SK-N-SH (cell line): Measurements from ENCODE around the gene SPEM1. TPM values are rescaled to one million over a fixed set of nuclear protein-coding genes. Genes with fewer than 3 reads are reported as not detected.

Experiments used
- CTCF ChIA-PET: fragments of 300-600, 350-600 bp; formaldehyde crosslinking; extraction: SDS; loops from one replicate; lab custom pipeline; 2021; lab: Yijun Ruan, JAX
- POLR2A ChIA-PET: fragments of 350-600 bp; sonication (Branson Sonifier 250); formaldehyde crosslinking; extraction: SDS; loops from one replicate; lab custom pipeline; 2020; ENCODE audit warnings: antibody characterized with exemption, inconsistent platforms; lab: Yijun Ruan, JAX
- DNase-seq: peaks from one replicate; pipeline ENCODE4 v3.0.0; 2012
- H2AFZ ChIP-seq: fragments of 200-600 bp; sonication (generic); 2 replicates; pipeline ENCODE4 v1.8.1; 2016; ENCODE audit warnings: antibody characterized with exemption, mild to moderate bottlenecking, low read depth
- H3F3A ChIP-seq: fragments of 200-600 bp; sonication (generic); replicated peaks from 2 replicates; pipeline ENCODE3; 2016; ENCODE audit warnings: antibody characterized with exemption, mild to moderate bottlenecking; ENCODE audit not compliant: insufficient read depth
- H3K27ac ChIP-seq, 2 experiments: fragments of 200-500 bp in 1 of 2; fragments of 200-600 bp in 1 of 2; sonication (Bioruptor generic) in 1 of 2; sonication (generic), shearing (Covaris generic) in 1 of 2; 2 replicates each; pipeline versions ENCODE4 v1.5.1 to v1.6.1; 2014 to 2016; ENCODE audit warnings: low read depth in 2 of 2, inconsistent platforms in 1 of 2, low read length in 1 of 2, mild to moderate bottlenecking in 1 of 2, mixed read lengths in 1 of 2
- H3K27me3 ChIP-seq: fragments of 200-600 bp; sonication (generic), shearing (Covaris generic); 2 replicates; pipeline ENCODE4 v1.6.1; 2016; ENCODE audit warnings: mixed run types; ENCODE audit not compliant: insufficient read depth
- H3K36me3 ChIP-seq, 2 experiments: fragments of 200-500 bp in 1 of 2; fragments of 200-600 bp in 1 of 2; sonication (Bioruptor generic) in 1 of 2; sonication (generic) in 1 of 2; replicated peaks in 1 of 2; 2 replicates each; pipeline versions ENCODE3 to v1.5.1; 2014 to 2016; ENCODE audit warnings: low read length in 1 of 2, mild to moderate bottlenecking in 1 of 2; ENCODE audit not compliant: insufficient read depth in 2 of 2, control insufficient read depth in 1 of 2
- H3K4me1 ChIP-seq, 2 experiments: fragments of 200-500 bp in 1 of 2; fragments of 200-600 bp in 1 of 2; sonication (Bioruptor generic) in 1 of 2; sonication (generic), shearing (Covaris generic) in 1 of 2; 2 replicates each; pipeline versions ENCODE4 v1.5.1 to v1.6.1; 2014 to 2016; ENCODE audit warnings: low read depth in 1 of 2, low read length in 1 of 2, mixed run types in 1 of 2; ENCODE audit not compliant: insufficient read depth in 2 of 2, control insufficient read depth in 1 of 2
- H3K4me2 ChIP-seq: fragments of 200-600 bp; sonication (generic), shearing (Covaris generic); 2 replicates; pipeline ENCODE4 v1.6.1; 2017; ENCODE audit warnings: mixed run types
- H3K4me3 ChIP-seq, 2 experiments: fragments of 200-500 bp in 1 of 2; fragments of 200-600 bp in 1 of 2; sonication (Bioruptor generic) in 1 of 2; sonication (generic), shearing (Covaris generic) in 1 of 2; 2 replicates each; pipeline versions ENCODE4 v1.5.1 to v1.8.1; 2014 to 2016; ENCODE audit warnings: low read depth in 2 of 2, inconsistent platforms in 1 of 2, low read length in 1 of 2, mild to moderate bottlenecking in 1 of 2, mixed read lengths in 1 of 2, moderate library complexity in 1 of 2
- H3K79me2 ChIP-seq: fragments of 200-600 bp; sonication (generic); 2 replicates; pipeline ENCODE4 v1.8.1; 2017; ENCODE audit warnings: mild to moderate bottlenecking; ENCODE audit not compliant: insufficient read depth
- H3K9ac ChIP-seq: fragments of 200-600 bp; sonication (generic); 2 replicates; pipeline ENCODE4 v1.6.1; 2017; ENCODE audit warnings: mixed run types
- H3K9me2 ChIP-seq: fragments of 200-600 bp; sonication (generic); 2 replicates; pipeline ENCODE4 v1.6.1; 2017; ENCODE audit warnings: mixed run types
- H3K9me3 ChIP-seq: fragments of 200-600 bp; sonication (generic); 2 replicates; pipeline ENCODE4 v1.6.1; 2017; ENCODE audit warnings: mixed run types, mild to moderate bottlenecking, moderate library complexity
- H4K20me1 ChIP-seq: fragments of 200-600 bp; sonication (generic); 2 replicates; pipeline ENCODE4 v1.6.1; 2017; ENCODE audit warnings: mild to moderate bottlenecking, mixed run types; ENCODE audit not compliant: insufficient read depth
- ELF1 ChIP-seq: IDR thresholded peaks from 2 replicates; pipeline ENCODE4 v1.4.0; 2012
- EP300 ChIP-seq, 2 experiments: IDR thresholded peaks; 2 replicates each; pipeline versions ENCODE4 v1.4.0 to v1.6.1; 2012; ENCODE audit warnings: borderline replicate concordance in 1 of 2, low read depth in 1 of 2, low read length in 1 of 2
- FOXJ3 ChIP-seq: sonication (generic); formaldehyde crosslinking; IDR thresholded peaks from 2 replicates; pipeline ENCODE4 v1.5.1; 2020; ENCODE audit warnings: mild to moderate bottlenecking, missing genetic modification reagents
- GABPA ChIP-seq: IDR thresholded peaks from 2 replicates; pipeline ENCODE4 v1.4.0; 2012; ENCODE audit warnings: low read depth, mild to moderate bottlenecking
- GATA2 ChIP-seq: sonication (generic); formaldehyde crosslinking; IDR thresholded peaks from 2 replicates; pipeline ENCODE4 v1.5.0; 2020; ENCODE audit warnings: mild to moderate bottlenecking, missing genetic modification reagents
- IRF3 ChIP-seq: fragments of 150-350 bp; IDR thresholded peaks from 2 replicates; pipeline ENCODE4 v1.6.1; 2016; ENCODE audit warnings: mild to moderate bottlenecking, low read depth, low read length
- MEF2A ChIP-seq: IDR thresholded peaks from 2 replicates; pipeline ENCODE4 v1.4.0; 2012; ENCODE audit warnings: low read depth, borderline replicate concordance
- MXI1 ChIP-seq: IDR thresholded peaks from 2 replicates; pipeline ENCODE4 v1.6.1; 2012; ENCODE audit warnings: mild to moderate bottlenecking, low read depth, low read length, improper control_type of control experiment
- RFX5 ChIP-seq: IDR thresholded peaks from 2 replicates; pipeline ENCODE4 v1.6.1; 2012; ENCODE audit warnings: mild to moderate bottlenecking, improper control_type of control experiment, low read length
- RXRA ChIP-seq: IDR thresholded peaks from 2 replicates; pipeline ENCODE4 v1.4.0; 2012; ENCODE audit warnings: low read depth, mild to moderate bottlenecking, borderline replicate concordance
- SIN3A ChIP-seq: IDR thresholded peaks from 2 replicates; pipeline ENCODE4 v1.6.1; 2012; ENCODE audit warnings: low read depth, mild to moderate bottlenecking, low read length, moderate library complexity, borderline replicate concordance
- TAF1 ChIP-seq: IDR thresholded peaks from 2 replicates; pipeline ENCODE4 v1.6.1; 2012; ENCODE audit warnings: low read depth, mild to moderate bottlenecking, low read length, moderate library complexity, borderline replicate concordance
- TCF12 ChIP-seq: IDR thresholded peaks from 2 replicates; pipeline ENCODE4 v1.4.0; 2012
- TEAD4 ChIP-seq: IDR thresholded peaks from 2 replicates; pipeline ENCODE4 v1.4.0; 2012; ENCODE audit warnings: mild to moderate bottlenecking, borderline replicate concordance; ENCODE audit not compliant: insufficient read depth
- ZBTB33 ChIP-seq: IDR thresholded peaks from 2 replicates; pipeline ENCODE4 v1.4.0; 2012; ENCODE audit warnings: low read depth, borderline replicate concordance
- WGBS: methylation state at CpG from one replicate; pipeline ENCODE4 v1.1.6; 2017; ENCODE audit warnings: low lambda C conversion rate; 5-methylcytosine and 5-hydroxymethylcytosine counted together
- polyA plus RNA-seq, 3 experiments: library from polyadenylated mRNA; depleted of rRNA; stranded (reverse); fragments of >200 nt; gene quantifications; 2 replicates each; pipeline ENCODE4 v1.2.3, GENCODE V29; 2012
- TF ChIP-seq, protein P1 (sequence below): IDR thresholded peaks from 2 replicates; pipeline ENCODE4 v1.4.0; 2012; ENCODE audit warnings: low read depth
- TF ChIP-seq, protein P2 (sequence below): IDR thresholded peaks from 2 replicates; pipeline ENCODE4 v1.6.1; 2012; ENCODE audit warnings: mild to moderate bottlenecking, low read depth, low read length, moderate library complexity

SPEM1 gene
- polyA plus RNA-seq, 1 of the 3 experiments (the other 2 are of a cell fraction), result not detected

- Histone ChIP-seq H3K9me3 (no peaks in the 10 kb centered on the region), H3K4me1 (peaks cover 4 to 12% of the 10 kb centered on the region in 2 experiments; a peak in 1 of 4 replicates), H3F3A (peaks cover 7% of the 10 kb centered on the region), H3K36me3 (peaks cover 4 to 26% of the 10 kb centered on the region in 2 experiments), H3K9ac (no peak overlapping the region), H3K79me2 (peaks cover 52% of the 10 kb centered on the region), H3K4me3 (no peak overlapping the region), H3K27me3 (no peaks in the 10 kb centered on the region), H3K9me2 (no peaks in the 10 kb centered on the region), H3K4me2 (no peak overlapping the region), H3K27ac (0 out of 4 replicates have a peak overlapping the region, but pooled peaks of 1 of the 2 experiments have one; percentile 22), H4K20me1 (0 out of 2 replicates have a peak, but pooled peaks cover 7% of the 10 kb centered on the region), H2AFZ (no peak overlapping the region)
- DNase-seq, result no peak
- CTCF ChIA-PET, result interaction anchor here (1.2 to 1.5 kb wide), 2 partner anchors 94 to 111 kb away, joined by 3 to 4 read pairs; no protein-coding TSS in a partner anchor
- POLR2A ChIA-PET, result no interaction called here
- WGBS, result 94% methylated on average over 9 of the region's 9 CpGs
- TF ChIP-seq RXRA (no peak), TEAD4 (no peak), SIN3A (no peak), MXI1 (no peak), EP300 (IDR thresholded peaks at IDR 0.05; ENCODE audit: borderline replicate concordance in 1 of 2, low read depth in 1 of 2, low read length in 1 of 2) (no peak), FOXJ3 (CRISPR knock-in tag) (no peak), ELF1 (no peak), ZBTB33 (no peak), GABPA (no peak), GATA2 (CRISPR knock-in tag) (no peak), RFX5 (no peak), MEF2A (no peak), TCF12 (no peak), TAF1 (no peak), IRF3 (no peak)
- TF ChIP-seq, protein P1, sequence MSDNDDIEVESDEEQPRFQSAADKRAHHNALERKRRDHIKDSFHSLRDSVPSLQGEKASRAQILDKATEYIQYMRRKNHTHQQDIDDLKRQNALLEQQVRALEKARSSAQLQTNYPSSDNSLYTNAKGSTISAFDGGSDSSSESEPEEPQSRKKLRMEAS, result no peak
- TF ChIP-seq, protein P2, sequence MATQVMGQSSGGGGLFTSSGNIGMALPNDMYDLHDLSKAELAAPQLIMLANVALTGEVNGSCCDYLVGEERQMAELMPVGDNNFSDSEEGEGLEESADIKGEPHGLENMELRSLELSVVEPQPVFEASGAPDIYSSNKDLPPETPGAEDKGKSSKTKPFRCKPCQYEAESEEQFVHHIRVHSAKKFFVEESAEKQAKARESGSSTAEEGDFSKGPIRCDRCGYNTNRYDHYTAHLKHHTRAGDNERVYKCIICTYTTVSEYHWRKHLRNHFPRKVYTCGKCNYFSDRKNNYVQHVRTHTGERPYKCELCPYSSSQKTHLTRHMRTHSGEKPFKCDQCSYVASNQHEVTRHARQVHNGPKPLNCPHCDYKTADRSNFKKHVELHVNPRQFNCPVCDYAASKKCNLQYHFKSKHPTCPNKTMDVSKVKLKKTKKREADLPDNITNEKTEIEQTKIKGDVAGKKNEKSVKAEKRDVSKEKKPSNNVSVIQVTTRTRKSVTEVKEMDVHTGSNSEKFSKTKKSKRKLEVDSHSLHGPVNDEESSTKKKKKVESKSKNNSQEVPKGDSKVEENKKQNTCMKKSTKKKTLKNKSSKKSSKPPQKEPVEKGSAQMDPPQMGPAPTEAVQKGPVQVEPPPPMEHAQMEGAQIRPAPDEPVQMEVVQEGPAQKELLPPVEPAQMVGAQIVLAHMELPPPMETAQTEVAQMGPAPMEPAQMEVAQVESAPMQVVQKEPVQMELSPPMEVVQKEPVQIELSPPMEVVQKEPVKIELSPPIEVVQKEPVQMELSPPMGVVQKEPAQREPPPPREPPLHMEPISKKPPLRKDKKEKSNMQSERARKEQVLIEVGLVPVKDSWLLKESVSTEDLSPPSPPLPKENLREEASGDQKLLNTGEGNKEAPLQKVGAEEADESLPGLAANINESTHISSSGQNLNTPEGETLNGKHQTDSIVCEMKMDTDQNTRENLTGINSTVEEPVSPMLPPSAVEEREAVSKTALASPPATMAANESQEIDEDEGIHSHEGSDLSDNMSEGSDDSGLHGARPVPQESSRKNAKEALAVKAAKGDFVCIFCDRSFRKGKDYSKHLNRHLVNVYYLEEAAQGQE, result no peak
Observed at GRCh38 chr17:7466318-7466638, 46.2 kb downstream of the SPEM1 start.
